ENCODE data around the gene TMEM108.

- TF ChIP-seq BMI1 (IDR thresholded peaks at IDR 0.05; ENCODE audit: borderline replicate concordance) (no peak), RAD51 (IDR thresholded peaks at IDR 0.05) (no peak), USF2 (IDR thresholded peaks at IDR 0.05; ENCODE audit: borderline replicate concordance, low read depth, low read length) (no peak), CTCF (IDR thresholded peaks at IDR 0.05 in 2 of 3, conservative IDR thresholded peaks at IDR 0.05 in 1 of 3; ENCODE audit: control insufficient read depth in 2 of 3, extremely low read depth in 1 of 3, insufficient read depth in 1 of 3, low read depth in 3 of 3, low read length in 3 of 3) (no peak), REST (IDR thresholded peaks at IDR 0.05; ENCODE audit: low read depth, low read length) (no peak), EGR1 (IDR thresholded peaks at IDR 0.05; ENCODE audit: borderline replicate concordance in 1 of 2, low read depth in 2 of 2, low read length in 2 of 2) (no peak), ELK1 (IDR thresholded peaks at IDR 0.05; ENCODE audit: low read depth, low read length) (no peak), RAD21 (IDR thresholded peaks at IDR 0.05; ENCODE audit: insufficient read depth, low read depth, low read length) (no peak), E2F8 (IDR thresholded peaks at IDR 0.05; ENCODE audit: low read depth, partially characterized antibody) (no peak), E2F4 (IDR thresholded peaks at IDR 0.05; ENCODE audit: low read depth, low read length) (no peak)
Observed at GRCh38 chr3:133159498-133160475, 121.6 kb downstream of the TMEM108 start.

All from GM12878 (cell line).